GM12864 (cell line): ENCODE results near the gene DPEP2NB.
"Not testable (repeated sequence)": the region's sequence is repeated elsewhere in the genome, so short reads cannot be mapped to it uniquely, and the experiment has no call there.

ENCODE experiments used
- DNase-seq: peaks from one replicate; pipeline ENCODE4 v3.0.0-alpha.2; 2011; ENCODE audit warnings: low read depth
- H3K4me3 ChIP-seq: 2 replicates; pipeline ENCODE4 v1.5.1; 2011; ENCODE audit warnings: mild to moderate bottlenecking, low read depth, low read length, control low read depth
- CTCF ChIP-seq: IDR thresholded peaks from 2 replicates; pipeline ENCODE4 v1.5.1; 2011; ENCODE audit warnings: low read depth, mild to moderate bottlenecking, moderate library complexity, low read length, control low read depth, inconsistent platforms; ENCODE audit errors: missing control alignments

The DPEP2NB gene

GRCh38 chr16:67979955-67980678 is 35.6 kb downstream of the DPEP2NB start, which contains the start of gene DPEP3:
Gene DPEP3, minus strand, starts transcription at chr16:67980499. Its CDS starts 119 bp downstream, at chr16:67980380.
- peak; percentile 24 for TF ChIP-seq CTCF
- no peak for DNase-seq
- no peak within 1 kb of the TSS for H3K4me3 ChIP-seq

- H3K4me3 ChIP-seq = no peak overlapping the region
- no peak for DNase-seq
- peak; percentile 12 for TF ChIP-seq CTCF
Observed at GRCh38 chr16:67977469-67978227, 38.1 kb downstream of the DPEP2NB start.

GRCh38 chr16:67977005-67977404 is 38.7 kb downstream of the DPEP2NB start:
- no peak overlapping the region for H3K4me3 ChIP-seq
- DNase-seq = no peak

GRCh38 chr16:67976205-67976604 is 39.5 kb downstream of the DPEP2NB start:
- H3K4me3 ChIP-seq = no peak overlapping the region
- TF ChIP-seq CTCF = no peak
- DNase-seq = no peak

More at GRCh38 chr16:67977005-67977404, 38.7 kb downstream of the DPEP2NB start:
- no peak for TF ChIP-seq CTCF

GRCh38 chr16:67975321-67976105 is 40.2 kb downstream of the DPEP2NB start:
- TF ChIP-seq CTCF = no peak
- no peak overlapping the region; the same call in 1 of the 2 replicates for H3K4me3 ChIP-seq
- no peak for DNase-seq

- not testable (repeated sequence) for DNase-seq, H3K4me3 ChIP-seq
Observed at GRCh38 chr16:67972285-67972684, 43.4 kb downstream of the DPEP2NB start.

- TF ChIP-seq CTCF = no peak
- no peak for DNase-seq
Observed at GRCh38 chr16:67971111-67971510, 44.6 kb downstream of the DPEP2NB start.

More at GRCh38 chr16:67971111-67971510, 44.6 kb downstream of the DPEP2NB start:
- no peak overlapping the region for H3K4me3 ChIP-seq
